HUES64 (cell line): ENCODE data around the gene ETV1.
A peak's percentile ranks its signal among the peaks of the same experiment; 100 is the strongest.

Source experiments
- H3K27ac ChIP-seq: 2 replicates; pipeline ENCODE4 v1.7.0; 2013; ENCODE audit warnings: low read depth, low read length, inconsistent platforms
- H3K27me3 ChIP-seq: 2 replicates; pipeline ENCODE4 v1.6.1; 2013; ENCODE audit warnings: mild to moderate bottlenecking, low read length; ENCODE audit not compliant: insufficient read depth
- H3K36me3 ChIP-seq: 2 replicates; pipeline ENCODE4 v1.6.1; 2013; ENCODE audit warnings: mild to moderate bottlenecking, low read length; ENCODE audit not compliant: insufficient read depth
- H3K4me1 ChIP-seq: 2 replicates; pipeline ENCODE4 v1.6.1; 2013; ENCODE audit warnings: mild to moderate bottlenecking, low read length, moderate library complexity; ENCODE audit not compliant: insufficient read depth
- H3K4me3 ChIP-seq: 2 replicates; pipeline ENCODE4 v1.5.1; 2013; ENCODE audit warnings: mild to moderate bottlenecking, low read length, moderate library complexity
- H3K9ac ChIP-seq: 2 replicates; pipeline ENCODE4 v1.6.1; 2013; ENCODE audit warnings: mild to moderate bottlenecking, low read depth, low read length
- H3K9me3 ChIP-seq: 2 replicates; pipeline ENCODE4 v1.6.1; 2013; ENCODE audit warnings: low read depth, low read length; ENCODE audit not compliant: insufficient read depth
- WGBS: fragments of 150-250, 120-280 bp; methylation state at CpG from one replicate; pipeline ENCODE4 v1.1.7; 2013; ENCODE audit warnings: missing lambda C conversion rate; 5-methylcytosine and 5-hydroxymethylcytosine counted together

Gene ETV1

DNA sequence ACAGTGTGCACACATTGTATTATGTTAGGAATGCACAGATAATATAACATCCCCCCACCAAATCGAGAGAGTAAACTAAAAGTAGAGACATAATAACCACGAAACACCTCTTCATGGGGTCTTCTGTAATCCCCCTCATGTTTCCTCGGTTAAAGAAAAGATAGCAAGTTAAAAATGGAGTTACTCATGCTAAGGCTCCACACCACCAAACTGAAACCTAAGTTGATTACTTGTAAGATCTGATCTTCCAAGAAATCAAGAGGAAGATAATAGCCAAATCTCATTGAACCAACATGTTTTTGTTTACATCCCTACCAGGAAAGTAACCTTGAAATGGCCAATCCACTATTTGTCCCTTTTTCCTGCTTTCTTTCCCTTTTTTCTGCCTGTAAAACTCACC is 11.7 kb upstream of the ETV1 start:
- H3K4me3 ChIP-seq = no peak overlapping the region
- no peak overlapping the region for H3K27ac ChIP-seq
- H3K27me3 ChIP-seq = no peaks in the 10 kb centered on the region
- H3K36me3 ChIP-seq = no peaks in the 10 kb centered on the region
- H3K4me1 ChIP-seq = peaks cover 13% of the 10 kb centered on the region
- whole genome bisulfite sequencing = 97% methylated on average over 3 of the region's 3 CpGs
- no peak overlapping the region for H3K9ac ChIP-seq
- no peaks in the 10 kb centered on the region for H3K9me3 ChIP-seq

- Histone ChIP-seq H3K27me3 (no peaks in the 10 kb centered on the region), H3K36me3 (no peaks in the 10 kb centered on the region), H3K9me3 (no peaks in the 10 kb centered on the region), H3K27ac (no peak overlapping the region), H3K4me1 (peaks cover 13% of the 10 kb centered on the region), H3K4me3 (no peak overlapping the region), H3K9ac (no peak overlapping the region)
- 91% methylated on average over 1 of the region's 1 CpG for WGBS
Measured at GRCh38 chr7:14000247-14000646, 10.8 kb upstream of the ETV1 start.

DNA sequence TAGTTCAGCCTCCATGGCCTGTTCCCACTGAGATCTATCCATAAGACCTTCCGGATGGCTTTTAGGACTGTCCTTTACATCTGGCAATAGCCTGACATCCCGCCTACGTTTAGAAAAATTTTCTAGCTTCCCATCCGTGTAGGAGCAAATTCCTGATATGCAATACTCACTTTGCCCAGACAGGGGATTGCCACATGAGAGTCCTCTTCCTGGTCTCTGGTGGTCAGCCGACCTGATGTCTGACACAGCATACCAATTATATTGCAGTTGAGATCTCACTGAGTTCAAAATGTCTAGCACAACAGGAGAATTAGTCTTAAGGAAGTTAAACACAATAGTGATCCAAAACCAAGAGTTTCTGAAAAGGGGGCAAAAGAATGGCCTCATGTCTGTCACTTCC is 9.4 kb upstream of the ETV1 start:
- Histone ChIP-seq H3K4me1 (peaks cover 13% of the 10 kb centered on the region), H3K9ac (no peak overlapping the region), H3K27me3 (no peaks in the 10 kb centered on the region), H3K27ac (no peak overlapping the region), H3K4me3 (no peak overlapping the region), H3K36me3 (no peaks in the 10 kb centered on the region), H3K9me3 (no peaks in the 10 kb centered on the region)
- WGBS = 76% methylated on average over 5 of the region's 5 CpGs

DNA sequence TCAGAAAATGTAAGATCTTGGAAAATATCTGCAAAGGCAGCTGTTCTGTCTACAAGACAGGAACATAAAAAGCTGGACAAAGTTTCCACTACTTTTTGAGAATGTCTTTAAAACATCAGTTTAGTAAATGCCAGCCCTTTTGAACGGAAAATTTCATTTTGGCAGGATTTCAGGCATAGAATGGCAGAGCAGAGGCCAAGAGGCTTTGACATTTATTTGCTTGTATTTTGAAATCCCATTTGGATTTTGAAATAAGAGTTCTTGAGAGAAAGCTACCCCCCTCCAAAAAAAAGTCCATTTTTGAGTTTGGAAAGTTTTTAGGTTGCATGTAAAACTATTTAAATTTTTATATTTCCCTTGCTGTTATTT is 3.1 kb upstream of the ETV1 start:
- H3K36me3 ChIP-seq = no peaks in the 10 kb centered on the region; the same call in 1 of the 2 replicates
- no peaks in the 10 kb centered on the region for H3K27me3 ChIP-seq
- H3K4me3 ChIP-seq = peak overlapping the region; percentile 86; the same call in 1 of the 2 replicates
- peak overlapping the region; percentile 81; the same call in 1 of the 2 replicates for H3K9ac ChIP-seq
- peaks cover 20% of the 10 kb centered on the region for H3K4me1 ChIP-seq
- H3K9me3 ChIP-seq = no peaks in the 10 kb centered on the region
- peak overlapping the region; percentile 97 for H3K27ac ChIP-seq
- WGBS = 88% methylated on average over 1 of the region's 1 CpG

- Histone ChIP-seq H3K27me3 (no peaks in the 10 kb centered on the region), H3K4me1 (peaks cover 26% of the 10 kb centered on the region), H3K9me3 (no peaks in the 10 kb centered on the region), H3K27ac (peak overlapping the region; percentile 97), H3K4me3 (peak overlapping the region; percentile 86), H3K36me3 (no peaks in the 10 kb centered on the region; the same call in 1 of the 2 replicates), H3K9ac (peak overlapping the region; percentile 81)
- WGBS = 72% methylated on average over 12 of the region's 12 CpGs
Measured at GRCh38 chr7:13991791-13992595, 2.5 kb upstream of the ETV1 start.

DNA sequence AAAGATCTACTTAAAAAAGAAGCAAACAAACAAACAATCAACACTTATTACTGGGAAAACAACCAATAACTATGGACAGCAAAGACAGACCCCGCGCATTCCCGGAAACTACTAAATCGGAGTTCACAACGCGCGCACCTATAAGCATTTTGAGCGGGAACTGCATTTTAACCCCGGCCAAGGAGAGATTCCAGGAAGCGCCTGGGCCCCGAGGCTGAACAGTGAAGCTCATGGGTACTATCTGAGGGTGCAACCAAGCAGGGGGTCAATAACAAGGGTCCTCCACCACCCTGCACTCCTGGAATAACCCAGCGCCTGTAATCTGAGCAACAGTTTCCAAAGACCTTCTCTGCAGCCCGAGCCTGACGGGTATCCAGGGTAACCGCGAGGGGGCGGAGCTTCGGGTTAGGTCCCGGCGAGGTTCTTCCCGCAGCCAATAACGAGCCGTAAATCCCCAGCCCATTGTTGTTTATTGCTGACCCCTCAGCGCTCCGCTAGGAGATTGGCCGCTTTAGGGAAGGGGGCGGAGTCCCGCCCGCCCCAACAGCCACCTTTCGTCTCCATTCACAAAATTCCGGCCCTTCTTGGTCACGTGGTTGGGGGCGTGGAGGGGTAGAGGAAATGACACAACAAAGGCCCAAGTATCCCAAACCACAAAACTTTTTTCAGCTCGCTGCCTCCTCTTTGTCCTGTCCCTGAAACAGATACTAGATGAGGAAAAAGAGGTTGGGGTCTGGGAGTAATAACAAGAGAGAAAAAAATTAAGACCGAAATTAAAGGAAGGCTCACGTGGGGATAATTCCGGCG is 1.7 kb upstream of the ETV1 start:
- H3K9ac ChIP-seq = peak overlapping the region; percentile 81
- no peaks in the 10 kb centered on the region for H3K27me3 ChIP-seq
- H3K4me1 ChIP-seq = peaks cover 34% of the 10 kb centered on the region
- H3K27ac ChIP-seq = peak overlapping the region; percentile 97
- H3K9me3 ChIP-seq = no peaks in the 10 kb centered on the region
- 1% methylated on average over 31 of the region's 38 CpGs for WGBS
- no peaks in the 10 kb centered on the region; the same call in 1 of the 2 replicates for H3K36me3 ChIP-seq
- peak overlapping the region; percentile 86 for H3K4me3 ChIP-seq

GRCh38 chr7:13990319-13990983 is 985 bp upstream of the ETV1 start:
- Histone ChIP-seq H3K9ac (peak overlapping the region; percentile 81), H3K9me3 (no peaks in the 10 kb centered on the region), H3K36me3 (no peaks in the 10 kb centered on the region; the same call in 1 of the 2 replicates), H3K27me3 (no peaks in the 10 kb centered on the region), H3K27ac (peak overlapping the region; percentile 92), H3K4me1 (peaks cover 41% of the 10 kb centered on the region), H3K4me3 (peak overlapping the region; percentile 86)
- under 1% methylated on average over 24 of the region's 24 CpGs for WGBS

GRCh38 chr7:13989949-13990305 is 461 bp upstream of the ETV1 start:
- no peaks in the 10 kb centered on the region; the same call in 1 of the 2 replicates for H3K36me3 ChIP-seq
- peaks cover 46% of the 10 kb centered on the region for H3K4me1 ChIP-seq
- H3K27me3 ChIP-seq = no peaks in the 10 kb centered on the region
- peak overlapping the region; percentile 92 for H3K27ac ChIP-seq
- peak overlapping the region; percentile 81 for H3K9ac ChIP-seq
- H3K9me3 ChIP-seq = no peaks in the 10 kb centered on the region
- 1% methylated on average over 13 of the region's 13 CpGs for WGBS
- H3K4me3 ChIP-seq = peak overlapping the region; percentile 86

DNA sequence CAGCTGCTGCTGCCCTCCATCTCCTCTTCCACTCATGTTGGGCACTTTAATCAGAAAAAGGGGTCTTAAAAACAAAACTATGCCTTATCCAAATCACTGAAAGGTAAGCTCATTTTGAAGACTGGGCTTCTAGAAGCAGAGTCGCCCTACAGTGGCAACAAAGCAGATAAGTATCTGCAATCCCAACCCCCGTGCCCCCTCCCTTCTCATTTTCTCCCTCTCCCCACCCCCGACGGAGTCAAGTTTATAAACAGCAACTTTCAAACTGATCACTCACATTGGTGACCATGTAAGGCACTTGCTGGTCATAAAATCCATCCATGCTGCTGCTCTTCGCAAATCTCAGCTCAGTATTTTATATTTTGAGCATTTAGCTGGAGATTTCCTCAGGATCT is 738 bp downstream of the ETV1 start:
- Histone ChIP-seq H3K27me3 (no peaks in the 10 kb centered on the region), H3K36me3 (no peaks in the 10 kb centered on the region; the same call in 1 of the 2 replicates), H3K27ac (peak overlapping the region; percentile 92), H3K9ac (peak overlapping the region; percentile 88), H3K9me3 (no peaks in the 10 kb centered on the region), H3K4me3 (peak overlapping the region; percentile 86), H3K4me1 (peaks cover 58% of the 10 kb centered on the region)
- WGBS = under 1% methylated on average over 5 of the region's 5 CpGs

DNA sequence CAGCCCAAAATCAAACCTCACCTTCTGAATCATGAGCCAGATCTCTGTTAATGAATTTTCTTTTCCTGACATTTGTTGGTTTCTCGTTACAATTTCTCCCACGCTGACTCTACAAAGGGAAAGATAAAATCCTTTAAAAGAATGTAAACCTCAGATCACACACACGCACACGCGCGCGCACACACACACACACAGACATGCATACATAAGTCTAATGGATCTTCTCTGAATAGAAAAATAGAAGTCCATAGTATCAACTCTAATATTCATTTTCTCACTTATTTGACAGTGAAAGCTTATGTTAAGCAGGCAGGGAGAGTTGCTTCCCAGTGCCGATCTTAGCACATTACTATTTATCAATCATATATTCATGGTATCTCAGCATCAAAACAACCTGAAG is 1.4 kb downstream of the ETV1 start:
- Histone ChIP-seq H3K27ac (peak overlapping the region; percentile 51; the same call in 1 of the 2 replicates), H3K4me1 (peaks cover 62% of the 10 kb centered on the region), H3K36me3 (no peaks in the 10 kb centered on the region; the same call in 1 of the 2 replicates), H3K27me3 (no peaks in the 10 kb centered on the region), H3K4me3 (peak overlapping the region; percentile 86), H3K9me3 (no peaks in the 10 kb centered on the region), H3K9ac (peak overlapping the region; percentile 88)
- 5% methylated on average over 3 of the region's 8 CpGs for WGBS

DNA sequence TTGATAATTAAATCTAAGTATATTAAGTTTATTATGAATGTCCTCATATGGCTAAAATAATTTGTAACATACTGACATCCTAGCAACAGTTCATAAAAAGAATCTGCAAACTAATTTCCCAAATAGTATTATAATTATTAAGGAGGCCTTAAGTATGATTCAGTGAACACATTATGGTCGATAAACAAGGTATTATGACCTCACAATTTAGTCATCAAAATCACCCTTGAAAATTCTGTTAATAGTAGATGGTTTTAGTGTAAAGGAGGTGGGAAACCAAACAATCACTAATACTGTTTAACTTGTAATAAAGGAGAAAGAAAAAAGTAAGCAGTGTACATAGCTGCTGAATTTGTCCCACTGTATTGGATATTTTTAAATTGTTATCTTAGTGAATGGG is 2.1 kb downstream of the ETV1 start:
- Histone ChIP-seq H3K4me1 (peaks cover 62% of the 10 kb centered on the region), H3K9ac (peak overlapping the region; percentile 88), H3K27ac (peak overlapping the region; percentile 51; the same call in 1 of the 2 replicates), H3K27me3 (no peaks in the 10 kb centered on the region), H3K4me3 (peak overlapping the region; percentile 86), H3K36me3 (peaks cover 5% of the 10 kb centered on the region; the same call in 1 of the 2 replicates), H3K9me3 (no peaks in the 10 kb centered on the region)
- WGBS = no CpG with 5 or more reads among the region's 1 CpG
